ENCODE measurements around the gene SEMA3G. TPM values are rescaled to one million over a fixed set of nuclear protein-coding genes. Genes with fewer than 3 reads are reported as not detected.

The SEMA3G gene
- total RNA-seq, 3 donors from 2014 or later = 2.7 to 10.2 (median 3.1) TPM

- no peak overlapping the region for H3K4me3 ChIP-seq
- DNase-seq (no peak), ATAC-seq (no peak)
- no peaks in the 10 kb centered on the region for H3K9me3 ChIP-seq
- intact Hi-C loops (cut with DNase I, micrococcal nuclease) = no loop called here
- no peaks in the 10 kb centered on the region for H3K4me1 ChIP-seq (ENCODE audit: low read depth)
- no peak for TF ChIP-seq CTCF (IDR thresholded peaks at IDR 0.05)
- H3K36me3 ChIP-seq (ENCODE audit: low read depth) = no peaks in the 10 kb centered on the region
Observed at GRCh38 chr3:52473026-52473425, 28.1 kb upstream of the SEMA3G start.

- Histone ChIP-seq H3K4me3 (no peak overlapping the region), H3K36me3 (ENCODE audit: low read depth) (no peaks in the 10 kb centered on the region), H3K9me3 (no peaks in the 10 kb centered on the region), H3K4me1 (ENCODE audit: low read depth) (no peaks in the 10 kb centered on the region)
- DNase-seq (no peak), ATAC-seq (no peak)
- TF ChIP-seq CTCF (IDR thresholded peaks at IDR 0.05) = peak; percentile 1
- intact Hi-C loops (cut with DNase I, micrococcal nuclease) = no loop called here
Observed at GRCh38 chr3:52472239-52473000, 27.5 kb upstream of the SEMA3G start.

- Histone ChIP-seq H3K9me3 (no peaks in the 10 kb centered on the region), H3K4me1 (ENCODE audit: low read depth) (no peaks in the 10 kb centered on the region), H3K4me3 (no peak overlapping the region), H3K36me3 (ENCODE audit: low read depth) (no peaks in the 10 kb centered on the region)
- DNase-seq = peak in 2 of 3 donors; percentile 62 to 76
- ATAC-seq = peak; percentile 71
- TF ChIP-seq CTCF (IDR thresholded peaks at IDR 0.05) = peak; percentile 40
- intact Hi-C loops (cut with DNase I, micrococcal nuclease) = no loop called here
Observed at GRCh38 chr3:52471371-52472238, 26.7 kb upstream of the SEMA3G start.

GRCh38 chr3:52470920-52471319, 26.0 kb upstream of the SEMA3G start:
- Histone ChIP-seq H3K4me3 (no peak overlapping the region), H3K9me3 (no peaks in the 10 kb centered on the region), H3K36me3 (ENCODE audit: low read depth) (no peaks in the 10 kb centered on the region), H3K4me1 (ENCODE audit: low read depth) (no peaks in the 10 kb centered on the region)
- intact Hi-C loops (cut with DNase I, micrococcal nuclease) = no loop called here
- ATAC-seq = no peak
- DNase-seq = no peak
- no peak for TF ChIP-seq CTCF (IDR thresholded peaks at IDR 0.05)

GRCh38 chr3:52469001-52469400, 24.1 kb upstream of the SEMA3G start:
- no peak for TF ChIP-seq CTCF (IDR thresholded peaks at IDR 0.05)

More at GRCh38 chr3:52469001-52469400, 24.1 kb upstream of the SEMA3G start:
- ATAC-seq = peak; percentile 18
- intact Hi-C loops (cut with DNase I, micrococcal nuclease) = no loop called here
- no peaks in the 10 kb centered on the region for H3K36me3 ChIP-seq (ENCODE audit: low read depth)
- no peaks in the 10 kb centered on the region for H3K9me3 ChIP-seq
- no peak overlapping the region for H3K4me3 ChIP-seq
- DNase-seq = no peak
- H3K4me1 ChIP-seq (ENCODE audit: low read depth) = no peaks in the 10 kb centered on the region
